Endothelial cell of umbilical vein (primary cell): ENCODE data around the gene SDSL.

Source experiments
- EZH2 ChIP-seq: IDR thresholded peaks from 2 replicates; pipeline ENCODE4 v1.6.1; 2012; ENCODE audit warnings: borderline replicate concordance, low read depth, mild to moderate bottlenecking, moderate library complexity, low read length, inconsistent platforms; ENCODE audit not compliant: severe bottlenecking
- FOS ChIP-seq: IDR thresholded peaks from 2 replicates; pipeline ENCODE4 v1.6.1; 2011; ENCODE audit warnings: mild to moderate bottlenecking, low read length, moderate library complexity, borderline replicate concordance; ENCODE audit not compliant: insufficient read depth
- JUN ChIP-seq: IDR thresholded peaks from 2 replicates; pipeline ENCODE4 v1.6.1; 2011; ENCODE audit warnings: borderline replicate concordance, low read depth; ENCODE audit not compliant: insufficient read length, insufficient read depth
- POLR2A ChIP-seq: IDR thresholded peaks from 2 replicates; pipeline ENCODE4 v1.6.1; 2012; ENCODE audit warnings: low read depth, mild to moderate bottlenecking, control low read depth, low read length
- POLR2AphosphoS5 ChIP-seq: IDR thresholded peaks from 2 replicates; pipeline ENCODE4 v1.6.1; 2012; ENCODE audit warnings: low read depth, mild to moderate bottlenecking, control low read depth, low read length, moderate library complexity; ENCODE audit not compliant: insufficient read depth
- TF ChIP-seq, protein P1 (sequence below), 2 donors: IDR thresholded peaks; 1 replicate in 1 of 2; 2 replicates in 1 of 2; pipeline ENCODE4 v1.5.1; 2011; ENCODE audit warnings: low read length in 2 of 2, mild to moderate bottlenecking in 2 of 2, moderate library complexity in 2 of 2, control low read depth in 1 of 2, inconsistent platforms in 1 of 2, low read depth in 1 of 2; ENCODE audit not compliant: insufficient read depth in 1 of 2; ENCODE audit errors: extremely low read depth in 1 of 2
- TF ChIP-seq, protein P2 (sequence below): IDR thresholded peaks from 2 replicates; pipeline ENCODE4 v1.6.1; 2011; ENCODE audit not compliant: insufficient read depth, insufficient read length

DNA sequence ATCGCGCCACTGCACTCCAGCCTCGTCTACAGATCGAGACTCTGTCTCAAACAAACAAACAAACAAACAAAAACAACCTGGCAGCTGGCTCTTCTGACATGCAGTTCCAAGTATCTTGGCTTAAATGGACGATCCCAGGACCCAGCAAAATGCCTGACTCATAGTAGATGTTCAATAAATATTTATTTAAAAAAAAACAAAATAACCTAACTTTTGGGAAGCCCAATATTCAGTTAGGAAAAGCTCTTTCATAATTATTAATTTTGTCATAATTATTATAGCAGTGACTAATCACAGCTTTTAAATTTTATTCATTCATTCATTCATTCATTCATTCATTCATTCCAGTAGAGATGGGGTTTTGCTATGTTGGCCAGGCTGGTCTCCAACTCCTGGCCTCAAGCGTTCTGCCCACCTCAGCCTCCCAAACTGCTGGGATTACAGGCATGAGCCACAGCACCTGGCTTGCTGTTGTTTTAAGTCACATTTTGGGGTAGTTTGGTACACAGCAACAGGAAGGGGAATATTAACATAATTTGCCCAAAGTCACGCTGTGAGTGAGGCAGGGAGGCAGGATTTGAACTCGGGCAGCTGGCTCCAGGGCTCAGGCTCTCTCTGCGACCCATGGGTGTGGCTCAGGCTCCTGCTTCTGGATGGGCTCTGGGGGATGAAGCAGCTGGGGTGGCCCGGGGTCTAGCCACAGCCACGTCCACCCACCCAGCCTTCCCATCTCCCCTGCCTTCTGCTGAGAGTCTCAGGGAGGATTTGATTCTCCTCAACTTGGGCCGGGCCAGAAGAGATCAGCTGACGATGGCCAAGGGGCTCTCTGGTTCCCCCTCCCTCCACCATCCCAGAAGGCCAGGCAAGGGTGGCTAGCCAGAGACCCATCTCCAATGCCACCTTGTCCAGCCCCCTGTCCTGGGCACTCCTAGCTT lies 20.8 kb upstream of the SDSL start:
- no peak for TF ChIP-seq POLR2AphosphoS5
- no peak for TF ChIP-seq POLR2A
- TF ChIP-seq, protein P1, sequence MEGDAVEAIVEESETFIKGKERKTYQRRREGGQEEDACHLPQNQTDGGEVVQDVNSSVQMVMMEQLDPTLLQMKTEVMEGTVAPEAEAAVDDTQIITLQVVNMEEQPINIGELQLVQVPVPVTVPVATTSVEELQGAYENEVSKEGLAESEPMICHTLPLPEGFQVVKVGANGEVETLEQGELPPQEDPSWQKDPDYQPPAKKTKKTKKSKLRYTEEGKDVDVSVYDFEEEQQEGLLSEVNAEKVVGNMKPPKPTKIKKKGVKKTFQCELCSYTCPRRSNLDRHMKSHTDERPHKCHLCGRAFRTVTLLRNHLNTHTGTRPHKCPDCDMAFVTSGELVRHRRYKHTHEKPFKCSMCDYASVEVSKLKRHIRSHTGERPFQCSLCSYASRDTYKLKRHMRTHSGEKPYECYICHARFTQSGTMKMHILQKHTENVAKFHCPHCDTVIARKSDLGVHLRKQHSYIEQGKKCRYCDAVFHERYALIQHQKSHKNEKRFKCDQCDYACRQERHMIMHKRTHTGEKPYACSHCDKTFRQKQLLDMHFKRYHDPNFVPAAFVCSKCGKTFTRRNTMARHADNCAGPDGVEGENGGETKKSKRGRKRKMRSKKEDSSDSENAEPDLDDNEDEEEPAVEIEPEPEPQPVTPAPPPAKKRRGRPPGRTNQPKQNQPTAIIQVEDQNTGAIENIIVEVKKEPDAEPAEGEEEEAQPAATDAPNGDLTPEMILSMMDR (IDR thresholded peaks at IDR 0.05; ENCODE audit: extremely low read depth in 1 of 2, insufficient read depth in 1 of 2, low read depth in 1 of 2, low read length in 2 of 2): no peak
- TF ChIP-seq, protein P2, sequence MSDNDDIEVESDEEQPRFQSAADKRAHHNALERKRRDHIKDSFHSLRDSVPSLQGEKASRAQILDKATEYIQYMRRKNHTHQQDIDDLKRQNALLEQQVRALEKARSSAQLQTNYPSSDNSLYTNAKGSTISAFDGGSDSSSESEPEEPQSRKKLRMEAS: no peak
- TF ChIP-seq EZH2: no peak
- TF ChIP-seq JUN: no peak
- TF ChIP-seq FOS: no peak
